AG04449 (cell line): Measurements from ENCODE around the gene GPRIN1.

Experiments used
- CTCF ChIA-PET: fragments of 350-600 bp; formaldehyde crosslinking; extraction: SDS; loops from one replicate; lab custom pipeline; 2021; ENCODE audit warnings: antibody characterized with exemption; lab: Yijun Ruan, JAX
- POLR2A ChIA-PET: fragments of 400-600, 350-600 bp; formaldehyde crosslinking; extraction: SDS; loops from one replicate; lab custom pipeline; 2020; ENCODE audit warnings: antibody characterized with exemption, inconsistent platforms; lab: Yijun Ruan, JAX
- DNase-seq: peaks from one replicate; pipeline ENCODE4 v3.0.0-alpha.2; 2010; ENCODE audit warnings: low read depth, low spot score
- H3K4me3 ChIP-seq: 2 replicates; pipeline ENCODE4 v1.5.1; 2011; ENCODE audit warnings: low read depth, mild to moderate bottlenecking, control low read depth, low read length
- CTCF ChIP-seq: IDR thresholded peaks from one replicate; pipeline ENCODE4 v1.5.1; 2011; ENCODE audit warnings: mild to moderate bottlenecking, moderate library complexity, low read length, control low read depth, inconsistent platforms; ENCODE audit not compliant: insufficient read depth; ENCODE audit errors: missing control alignments

Gene GPRIN1

DNA sequence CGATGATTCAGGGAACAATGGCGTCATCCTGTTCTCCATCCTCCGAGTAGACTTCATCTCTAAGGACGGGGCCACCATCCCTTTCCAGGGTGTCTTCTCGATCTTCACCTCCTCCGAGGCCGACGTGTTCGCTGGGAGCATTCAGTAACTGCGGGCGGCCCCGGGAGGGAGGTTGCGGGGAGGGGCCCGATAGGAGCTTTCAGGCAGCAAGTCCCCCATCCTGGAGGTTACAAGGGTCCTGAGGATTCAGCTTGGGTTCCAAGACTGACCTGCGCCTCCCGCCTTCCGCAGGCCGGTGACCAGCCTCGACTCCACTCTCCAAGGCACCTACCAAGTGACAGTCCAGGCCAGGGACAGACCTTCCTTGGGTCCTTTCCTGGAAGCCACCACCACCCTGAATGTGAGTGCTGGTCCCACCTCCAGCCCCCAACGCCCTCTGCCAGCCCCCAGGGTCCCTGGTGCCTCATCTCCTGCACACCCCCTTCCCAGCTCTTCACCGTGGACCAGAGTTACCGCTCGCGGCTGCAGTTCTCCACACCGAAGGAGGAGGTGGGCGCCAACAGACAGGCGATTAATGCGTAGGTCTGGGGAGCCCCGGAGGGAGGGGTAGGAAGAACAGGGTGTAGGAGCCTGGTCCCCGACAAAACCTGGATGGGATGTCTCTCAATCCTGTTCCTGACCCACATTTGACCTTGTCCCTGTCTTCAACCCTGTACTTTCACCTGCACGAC, 20.8 kb downstream of the GPRIN1 start:
- no peak overlapping the region for H3K4me3 ChIP-seq
- no peak for TF ChIP-seq CTCF
- POLR2A ChIA-PET: no interaction called here
- CTCF ChIA-PET: interaction anchor here (1.4 to 2.2 kb wide), 2 partner anchors 10 to 16 kb away, joined by 4 to 10 read pairs; no protein-coding TSS in a partner anchor
- DNase-seq: no peak

- no peak for DNase-seq
- CTCF ChIA-PET: interaction anchor here (0.7 to 1.6 kb wide), 3 partner anchors 10 to 173 kb away, joined by 4 to 7 read pairs (median 5); no protein-coding TSS in a partner anchor
- POLR2A ChIA-PET: no interaction called here
- H3K4me3 ChIP-seq: no peak overlapping the region
- TF ChIP-seq CTCF: no peak
These were observed 21.7 kb downstream of the GPRIN1 start for GRCh38 chr5:176588297-176588696.

DNA sequence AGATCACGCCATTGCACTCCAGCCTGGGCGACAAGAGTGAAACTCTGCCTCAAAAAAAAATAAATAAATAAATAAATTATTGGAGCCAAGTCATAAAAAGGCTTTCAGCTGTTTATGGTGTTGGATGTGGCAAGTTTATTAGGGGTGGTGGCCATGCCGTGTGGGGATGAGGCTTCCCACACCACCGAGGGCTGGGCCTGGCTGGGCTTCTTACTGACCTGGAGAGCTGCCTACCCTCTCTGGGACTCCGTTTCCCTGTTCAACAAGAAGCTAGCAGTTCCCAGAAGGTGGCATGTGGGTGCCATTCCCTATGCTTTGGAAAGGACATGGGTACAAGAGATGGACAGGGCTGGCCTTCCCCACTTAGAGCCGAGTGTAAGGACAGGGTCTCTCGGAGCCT, 22.6 kb downstream of the GPRIN1 start:
- no peak for DNase-seq
- CTCF ChIA-PET: interaction anchor here (1.2 to 5.4 kb wide), 4 partner anchors 9 to 172 kb away, joined by 3 to 44 read pairs (median 6); no protein-coding TSS in a partner anchor
- no peak overlapping the region for H3K4me3 ChIP-seq
- POLR2A ChIA-PET: no interaction called here
- TF ChIP-seq CTCF: no peak

DNA sequence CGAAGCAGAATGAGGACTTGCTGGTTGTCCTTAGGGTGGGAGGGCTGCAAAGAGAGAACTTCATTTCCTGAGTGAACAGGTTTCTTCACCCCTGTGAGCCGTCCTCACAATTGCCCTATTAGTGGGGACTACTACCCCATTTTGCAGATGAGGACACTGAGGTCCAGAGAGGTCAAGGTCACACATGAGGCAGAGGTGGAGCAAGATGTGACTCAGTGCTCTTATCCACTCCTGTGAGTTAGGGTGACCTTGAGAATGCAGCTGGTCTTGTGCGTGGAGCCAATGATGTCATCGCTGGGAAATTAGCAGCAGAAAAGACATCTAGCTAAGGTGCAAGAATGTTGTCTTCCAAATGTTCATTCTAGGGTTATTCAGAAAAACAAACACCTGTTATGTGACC, 26.9 kb downstream of the GPRIN1 start:
- ChIA-PET POLR2A (no interaction called here), CTCF (interaction anchor here (5.4 kb wide), 1 partner anchor 9 kb away, joined by 44 read pairs; no protein-coding TSS in a partner anchor)
- TF ChIP-seq CTCF: no peak
- H3K4me3 ChIP-seq: no peak overlapping the region
- no peak for DNase-seq

DNA sequence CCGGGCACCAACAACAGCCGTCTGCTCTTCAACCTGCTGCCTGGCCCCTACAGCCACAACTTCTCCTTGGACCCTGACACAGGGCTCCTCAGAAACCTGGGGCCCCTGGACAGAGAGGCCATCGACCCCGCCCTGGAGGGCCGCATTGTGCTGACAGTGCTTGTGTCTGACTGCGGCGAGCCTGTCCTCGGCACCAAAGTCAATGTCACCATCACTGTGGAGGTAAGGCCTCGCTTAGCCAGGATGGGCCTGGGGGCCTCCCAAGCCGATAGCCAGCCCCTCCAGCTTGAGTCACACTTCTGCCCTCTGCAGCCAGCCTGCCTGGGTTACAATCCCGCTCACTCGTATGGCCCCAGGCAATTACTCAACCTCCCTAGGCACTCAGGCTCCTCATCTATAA, 28.6 kb downstream of the GPRIN1 start:
- no peak for DNase-seq
- ChIA-PET CTCF (interaction anchor here (0.9 kb wide), 1 partner anchor 8 kb away, joined by 3 read pairs; no protein-coding TSS in a partner anchor), POLR2A (no interaction called here)
- no peak for TF ChIP-seq CTCF
- H3K4me3 ChIP-seq: no peak overlapping the region

- no peak for DNase-seq
- no peak overlapping the region for H3K4me3 ChIP-seq
- no peak for TF ChIP-seq CTCF
- ChIA-PET CTCF (interaction anchor here (0.7 to 2.9 kb wide), 16 partner anchors 8 to 163 kb away, joined by 3 to 12 read pairs (median 4); partner anchors contain the start of gene CLTB), POLR2A (no interaction called here)
These were observed 30.6 kb downstream of the GPRIN1 start for GRCh38 chr5:176579323-176579722.
